Keratinocyte (primary cell): ENCODE data around the gene AGTRAP. TPM values are rescaled to one million over a fixed set of nuclear protein-coding genes. Genes with fewer than 3 reads are reported as not detected.

Experiments
- DNase-seq: peaks from one replicate; pipeline ENCODE4 v3.0.0-alpha.2; 2011; ENCODE audit warnings: low read depth, missing footprints, low spot score
- FAIRE-seq: peaks from 2 replicates; lab custom pipeline; 2011; peaks lifted over from hg19 to GRCh38; lab: Jason Lieb, UNC
- H2AFZ ChIP-seq: 2 replicates; pipeline ENCODE4 v1.6.0; 2012; ENCODE audit warnings: low read length, control low read depth, inconsistent platforms; ENCODE audit not compliant: control insufficient read depth
- H3K27ac ChIP-seq: 2 replicates; pipeline ENCODE4 v1.5.1; 2011; ENCODE audit warnings: low read length; ENCODE audit not compliant: control insufficient read depth, insufficient read depth
- H3K27me3 ChIP-seq: 3 replicates; pipeline ENCODE4 v1.6.0; 2011; ENCODE audit warnings: low read length; ENCODE audit not compliant: control insufficient read depth, insufficient read depth; ENCODE audit errors: extremely low read depth
- H3K36me3 ChIP-seq, 2 experiments: 2 replicates in 1 of 2; 3 replicates in 1 of 2; pipeline ENCODE4 v1.5.1; 2011; ENCODE audit warnings: low read length in 2 of 2, mild to moderate bottlenecking in 1 of 2; ENCODE audit not compliant: control insufficient read depth in 2 of 2, insufficient read depth in 2 of 2; ENCODE audit errors: extremely low read depth in 1 of 2
- H3K4me1 ChIP-seq: 3 replicates; pipeline ENCODE4 v1.5.1; 2011; ENCODE audit warnings: low read length; ENCODE audit not compliant: control insufficient read depth, insufficient read depth; ENCODE audit errors: extremely low read depth
- H3K4me2 ChIP-seq: 3 replicates; pipeline ENCODE4 v1.6.0; 2011; ENCODE audit warnings: low read depth, low read length; ENCODE audit not compliant: control insufficient read depth, insufficient read depth; ENCODE audit errors: extremely low read depth
- H3K4me3 ChIP-seq, 3 experiments: fragments of 200-600 bp in 1 of 3; sonication (generic) in 1 of 3; 2 replicates in 2 of 3; 3 replicates in 1 of 3; pipeline ENCODE4 v1.5.1; 2011 to 2016; ENCODE audit warnings: low read length in 3 of 3, mild to moderate bottlenecking in 3 of 3, control low read depth in 2 of 3, inconsistent platforms in 1 of 3, low read depth in 1 of 3, mixed read lengths in 1 of 3, mixed run types in 1 of 3, moderate library complexity in 1 of 3; ENCODE audit not compliant: control insufficient read depth in 2 of 3, insufficient read depth in 2 of 3; ENCODE audit errors: extremely low read depth in 1 of 3
- H3K79me2 ChIP-seq: 2 replicates; pipeline ENCODE4 v1.6.0; 2012; ENCODE audit warnings: low read length; ENCODE audit not compliant: control insufficient read depth, insufficient read depth
- H3K9ac ChIP-seq: 3 replicates; pipeline ENCODE4 v1.6.0; 2011; ENCODE audit warnings: low read length; ENCODE audit not compliant: control insufficient read depth, insufficient read depth; ENCODE audit errors: extremely low read depth
- H3K9me1 ChIP-seq: 3 replicates; pipeline ENCODE4 v1.6.0; 2011; ENCODE audit warnings: low read length; ENCODE audit not compliant: control insufficient read depth, insufficient read depth; ENCODE audit errors: extremely low read depth
- H3K9me3 ChIP-seq: 2 replicates; pipeline ENCODE4 v1.5.1; 2012; ENCODE audit warnings: low read depth, low read length; ENCODE audit not compliant: control insufficient read depth
- H4K20me1 ChIP-seq: 3 replicates; pipeline ENCODE4 v1.6.0; 2011; ENCODE audit warnings: low read length; ENCODE audit not compliant: control insufficient read depth, insufficient read depth; ENCODE audit errors: extremely low read depth
- CTCF ChIP-seq, 3 experiments: IDR thresholded peaks in 1 of 3; conservative IDR thresholded peaks in 1 of 3; optimal IDR thresholded peaks in 1 of 3; 2 replicates in 2 of 3; 3 replicates in 1 of 3; pipeline versions ENCODE3 to v1.5.1; 2011; ENCODE audit warnings: low read length in 3 of 3, mild to moderate bottlenecking in 3 of 3, moderate library complexity in 2 of 3, control low read depth in 1 of 3, inconsistent platforms in 1 of 3; ENCODE audit not compliant: insufficient read depth in 2 of 3; ENCODE audit errors: extremely low read depth in 1 of 3
- EZH2 ChIP-seq: IDR thresholded peaks from one replicate; pipeline ENCODE4 v1.6.1; 2012; ENCODE audit warnings: inconsistent platforms, mild to moderate bottlenecking, low read length, moderate library complexity
- dilution Hi-C: fragments of 300-500 bp; cut with MboI; formaldehyde crosslinking; loops from one replicate; pipeline ENCODE4 v1.7.0; 2020; ENCODE audit warnings: low sequenced_read_pairs; ENCODE audit not compliant: extremely low pct_ligation_motif_present
- polyA plus RNA-seq, 5 experiments: library from polyadenylated mRNA; depleted of rRNA in 3 of 5; stranded (reverse) in 3 of 5; stranded (forward) in 1 of 5; unstranded in 1 of 5; fragments of >200 nt; gene quantifications; 1 replicate in 1 of 5; 2 replicates in 3 of 5; 3 replicates in 1 of 5; pipeline versions ENCODE4 v1.2.1 to v1.2.3, GENCODE V29; 2011 to 2012; ENCODE audit warnings: missing spikeins in 2 of 5, low read depth in 1 of 5, low replicate concordance in 1 of 5

Gene AGTRAP
- polyA plus RNA-seq, 1 donor (not counting 4 experiments of a cell fraction or from before 2014, with no cell fraction given) = 36.7 TPM

- peaks cover 38% of the 10 kb centered on the region for H3K4me1 ChIP-seq
- H3K9me3 ChIP-seq = no peaks in the 10 kb centered on the region
- H3K27ac ChIP-seq = no peak overlapping the region
- H3K36me3 ChIP-seq = peaks cover 0 to under 1% of the 10 kb centered on the region in 2 experiments
- no peak overlapping the region for H3K4me3 ChIP-seq
- no peak for DNase-seq
- H3K4me2 ChIP-seq = no peak overlapping the region
- H3K9ac ChIP-seq = no peak overlapping the region
- dilution Hi-C loops = no loop called here
- H4K20me1 ChIP-seq = no peaks in the 10 kb centered on the region
- no peaks in the 10 kb centered on the region for H3K27me3 ChIP-seq
- peaks cover 3% of the 10 kb centered on the region for H3K9me1 ChIP-seq
- no peak for FAIRE-seq
- TF ChIP-seq CTCF (optimal IDR thresholded peaks at IDR 0.05 in 1 of 3, IDR thresholded peaks at IDR 0.05 in 1 of 3, conservative IDR thresholded peaks at IDR 0.05 in 1 of 3; ENCODE audit: extremely low read depth in 1 of 3, insufficient read depth in 2 of 3, low read length in 3 of 3) (no peak), EZH2 (no peak)
- no peak overlapping the region for H2AFZ ChIP-seq
- peaks cover 8% of the 10 kb centered on the region for H3K79me2 ChIP-seq
Measured at GRCh38 chr1:11733306-11733705, 2.6 kb upstream of the AGTRAP start.

- peaks cover 42% of the 10 kb centered on the region for H3K4me1 ChIP-seq
- TF ChIP-seq CTCF (optimal IDR thresholded peaks at IDR 0.05 in 1 of 3, IDR thresholded peaks at IDR 0.05 in 1 of 3, conservative IDR thresholded peaks at IDR 0.05 in 1 of 3; ENCODE audit: extremely low read depth in 1 of 3, insufficient read depth in 2 of 3, low read length in 3 of 3) (no peak), EZH2 (no peak)
- peak overlapping the region; percentile 98 for H3K4me2 ChIP-seq
- no peaks in the 10 kb centered on the region for H3K27me3 ChIP-seq
- dilution Hi-C loops = no loop called here
- peak overlapping the region; percentile 98 for H3K27ac ChIP-seq
- H3K9me3 ChIP-seq = no peaks in the 10 kb centered on the region
- peak overlapping the region; percentile 60 for H2AFZ ChIP-seq
- peaks cover 3% of the 10 kb centered on the region for H3K9me1 ChIP-seq
- peaks cover 16% of the 10 kb centered on the region for H3K79me2 ChIP-seq
- H3K36me3 ChIP-seq = peaks cover 0 to 5% of the 10 kb centered on the region in 2 experiments
- no peak for FAIRE-seq
- no peak for DNase-seq
- no peaks in the 10 kb centered on the region for H4K20me1 ChIP-seq
- peak overlapping the region; percentile 94 for H3K9ac ChIP-seq
- peak overlapping the region in 1 of 3 experiments; percentile 86 for H3K4me3 ChIP-seq
Measured at GRCh38 chr1:11735531-11735853, 444 bp upstream of the AGTRAP start.
